NT2/D1 (cell line): Measurements from ENCODE around the gene TMEM150A.

Experiments
- SUZ12 ChIP-seq: IDR thresholded peaks from 2 replicates; pipeline ENCODE4 v1.6.1; 2011; ENCODE audit not compliant: insufficient read length, insufficient read depth; ENCODE audit errors: extremely low read depth
- YY1 ChIP-seq: IDR thresholded peaks from 2 replicates; pipeline ENCODE4 v1.6.1; 2011; ENCODE audit not compliant: insufficient read length, insufficient read depth

GRCh38 chr2:85598594-85599340 is 3.7 kb downstream of the TMEM150A start:
- TF ChIP-seq SUZ12 (no peak), YY1 (no peak)
